Activated naive CD4-positive, alpha-beta T cell treated with anti-CD3 and anti-CD28 coated beads, Interleukin-2, amount 50 U/mL, for 72 hours (primary cell): ENCODE results near the gene PPARGC1A. TPM values are rescaled to one million over a fixed set of nuclear protein-coding genes. Genes with fewer than 3 reads are reported as not detected.

Experiments
- ATAC-seq, 2 donors: fragments of 150-1000 bp; cut with Tn5 transposase; 2 replicates each; pipeline ENCODE4 v1.10.0; 2021; ENCODE audit warnings: mild to moderate bottlenecking in 2 of 2, moderate library complexity in 2 of 2
- DNase-seq, 2 donors: peaks; one replicate each; pipeline ENCODE4 v3.0.0; 2021 to 2022; ENCODE audit warnings: low spot score in 2 of 2
- H3K27ac Mint-ChIP-seq, 2 donors: one replicate each; pipeline ENCODE4 v1.8.0; 2022; ENCODE audit warnings: mild to moderate bottlenecking in 2 of 2, mixed read lengths in 2 of 2
- H3K36me3 Mint-ChIP-seq, 2 donors: one replicate each; pipeline ENCODE4 v1.8.0; 2022; ENCODE audit warnings: mixed read lengths in 2 of 2
- H3K9me3 Mint-ChIP-seq, 2 donors: one replicate each; pipeline ENCODE4 v1.8.0; 2022; ENCODE audit warnings: mixed read lengths in 2 of 2
- total RNA-seq, 2 donors: library from RNA; stranded (reverse); gene quantifications; one replicate each; pipeline ENCODE4 v1.2.3, GENCODE V29; 2022

Gene PPARGC1A
- total RNA-seq, 2 donors from 2014 or later = not detected

DNA sequence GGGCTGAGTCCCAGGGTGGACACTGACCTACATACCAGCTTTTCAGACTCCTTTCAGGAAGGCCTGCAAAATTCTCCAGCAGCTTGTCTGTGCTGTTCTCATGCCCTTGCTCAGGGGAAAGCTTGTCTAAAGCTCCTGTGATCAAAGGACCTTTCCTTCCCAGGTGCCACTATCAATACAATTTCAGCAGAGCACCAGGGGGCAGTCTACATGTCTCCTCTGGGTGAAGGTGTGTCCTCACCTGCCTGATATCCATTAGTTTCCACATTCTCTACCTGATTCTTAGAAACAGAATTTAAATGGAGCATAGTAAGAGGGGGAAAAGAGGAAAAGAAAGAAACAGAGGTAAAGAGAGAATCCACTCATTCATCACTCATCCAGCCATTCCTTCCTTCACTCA, 114.2 kb downstream of the PPARGC1A start:
- peaks cover 0 to 8% of the 10 kb centered on the region in 2 donors for H3K9me3 Mint-ChIP-seq
- ATAC-seq (no peak), DNase-seq (no peak)
- no peak overlapping the region for H3K27ac Mint-ChIP-seq
- no peaks in the 10 kb centered on the region for H3K36me3 Mint-ChIP-seq

DNA sequence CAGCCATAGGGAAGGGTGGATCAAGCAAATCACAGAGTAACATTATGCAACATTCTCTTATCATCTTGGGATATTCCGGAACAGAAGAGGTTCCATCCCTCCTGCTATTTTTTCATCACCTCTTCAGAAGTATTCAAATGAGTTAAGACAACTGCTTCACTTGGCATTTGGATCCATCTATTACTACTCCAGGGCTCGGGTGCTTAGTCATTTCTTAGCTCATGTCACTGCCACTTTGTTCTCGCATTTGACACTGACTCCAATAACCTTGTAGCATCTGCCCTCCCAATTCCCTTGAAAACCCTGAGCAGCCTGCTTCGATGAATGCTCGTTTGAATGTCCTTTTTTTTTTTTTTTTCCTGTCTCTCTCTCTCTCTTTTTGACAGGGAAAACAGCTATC, 114.9 kb downstream of the PPARGC1A start:
- ATAC-seq = no peak
- Mint-ChIP-seq H3K36me3 (no peaks in the 10 kb centered on the region), H3K9me3 (peaks cover 0 to 8% of the 10 kb centered on the region in 2 donors), H3K27ac (no peak overlapping the region)
- no peak for DNase-seq

DNA sequence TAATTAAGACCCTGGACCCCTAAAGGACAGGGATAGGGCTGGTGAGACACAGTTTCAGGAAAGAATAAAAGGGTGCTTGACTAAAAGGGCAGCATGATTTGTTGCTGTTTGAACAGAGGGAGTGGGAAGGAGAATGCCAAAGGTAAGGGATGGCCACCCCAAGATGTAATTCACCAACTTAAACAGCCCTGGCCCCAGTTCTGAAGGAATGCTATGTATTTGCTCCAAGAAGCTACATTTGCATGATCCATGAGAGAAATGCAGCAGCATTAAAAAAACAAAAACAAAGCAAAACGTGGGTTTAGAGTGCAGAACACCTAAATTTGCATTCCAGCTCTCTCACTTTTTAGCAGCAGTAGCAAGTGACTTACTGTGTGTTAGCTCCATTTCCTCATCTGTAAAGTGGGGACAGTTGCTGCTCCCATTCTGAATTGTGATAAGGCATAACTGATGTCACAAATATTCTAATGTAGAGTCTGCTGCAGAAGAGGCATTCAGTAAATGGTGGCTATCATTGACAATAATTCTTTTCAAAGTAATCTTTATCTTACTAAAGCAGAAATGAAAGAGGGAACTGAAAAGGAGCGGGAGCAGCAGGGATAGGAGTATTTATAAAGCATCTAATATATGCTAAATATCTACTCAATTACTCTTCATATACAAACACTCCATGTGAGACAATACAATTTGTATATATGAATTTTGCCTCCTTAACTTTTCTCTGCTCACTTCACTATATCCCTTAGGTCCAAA, 115.8 kb downstream of the PPARGC1A start:
- Mint-ChIP-seq H3K36me3 (no peaks in the 10 kb centered on the region), H3K27ac (no peak overlapping the region), H3K9me3 (peaks cover 0 to 8% of the 10 kb centered on the region in 2 donors)
- ATAC-seq (no peak), DNase-seq (no peak)

- no peak for DNase-seq
- no peak for ATAC-seq
- no peak overlapping the region for H3K27ac Mint-ChIP-seq
- no peaks in the 10 kb centered on the region for H3K36me3 Mint-ChIP-seq
- peaks cover 0 to 4% of the 10 kb centered on the region in 2 donors for H3K9me3 Mint-ChIP-seq
Measured at GRCh38 chr4:23770011-23770410, 119.8 kb downstream of the PPARGC1A start.

- Mint-ChIP-seq H3K27ac (no peak overlapping the region), H3K9me3 (peaks cover 0 to 4% of the 10 kb centered on the region in 2 donors), H3K36me3 (no peaks in the 10 kb centered on the region)
- no peak for DNase-seq
- no peak for ATAC-seq
Measured at GRCh38 chr4:23769406-23769805, 120.4 kb downstream of the PPARGC1A start.

DNA sequence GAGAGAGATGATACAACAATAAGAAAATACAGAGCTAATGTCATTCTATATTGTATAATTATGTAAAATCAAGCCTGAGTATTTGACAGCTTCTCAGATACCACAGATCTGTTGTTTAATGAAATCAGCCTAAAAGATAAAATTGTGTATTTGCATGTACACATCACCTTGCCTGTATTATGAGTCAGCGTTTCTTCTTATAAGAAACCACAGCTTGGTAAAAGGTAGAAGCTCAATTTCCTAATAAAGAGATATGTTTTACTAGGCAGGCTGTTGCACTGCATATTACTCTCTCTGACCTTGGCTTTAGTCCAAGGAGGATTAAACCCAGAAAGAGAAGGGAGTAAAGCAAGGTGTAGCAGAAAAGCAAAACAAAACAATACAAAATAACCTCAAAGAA, 121.3 kb downstream of the PPARGC1A start:
- H3K27ac Mint-ChIP-seq = no peak overlapping the region
- peaks cover 0 to 4% of the 10 kb centered on the region in 2 donors for H3K9me3 Mint-ChIP-seq
- no peaks in the 10 kb centered on the region for H3K36me3 Mint-ChIP-seq
- ATAC-seq (no peak), DNase-seq (no peak)

GRCh38 chr4:23766344-23766743, 123.5 kb downstream of the PPARGC1A start:
- no peak for ATAC-seq
- H3K36me3 Mint-ChIP-seq = no peaks in the 10 kb centered on the region

DNA sequence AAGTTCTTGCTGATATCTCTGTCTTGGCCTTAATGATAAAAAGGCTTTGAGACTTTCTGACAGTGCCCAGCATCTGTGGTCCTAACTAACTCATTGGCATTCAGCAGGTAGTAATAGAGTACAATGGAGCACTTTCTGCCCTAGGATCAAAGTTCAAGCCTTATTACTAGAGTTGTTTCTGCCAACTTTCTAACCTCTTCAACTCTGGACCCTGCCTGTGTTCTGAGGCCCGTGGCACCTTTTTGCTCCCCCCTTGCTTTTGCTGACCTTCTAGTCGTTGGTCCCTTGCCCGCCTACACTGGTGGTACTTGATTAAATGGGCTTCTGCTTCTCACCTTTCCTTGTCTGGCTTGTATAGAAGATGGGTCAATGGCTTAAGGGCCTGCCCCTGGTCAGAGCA, 126.3 kb downstream of the PPARGC1A start:
- H3K9me3 Mint-ChIP-seq = peaks cover 8 to 12% of the 10 kb centered on the region in 2 donors
- H3K36me3 Mint-ChIP-seq = no peaks in the 10 kb centered on the region
- DNase-seq = no peak
- H3K27ac Mint-ChIP-seq = no peak overlapping the region
- ATAC-seq = no peak

More at GRCh38 chr4:23766344-23766743, 123.5 kb downstream of the PPARGC1A start:
- H3K27ac Mint-ChIP-seq = no peak overlapping the region
- DNase-seq = no peak
- H3K9me3 Mint-ChIP-seq = peaks cover 0 to 4% of the 10 kb centered on the region in 2 donors

DNA sequence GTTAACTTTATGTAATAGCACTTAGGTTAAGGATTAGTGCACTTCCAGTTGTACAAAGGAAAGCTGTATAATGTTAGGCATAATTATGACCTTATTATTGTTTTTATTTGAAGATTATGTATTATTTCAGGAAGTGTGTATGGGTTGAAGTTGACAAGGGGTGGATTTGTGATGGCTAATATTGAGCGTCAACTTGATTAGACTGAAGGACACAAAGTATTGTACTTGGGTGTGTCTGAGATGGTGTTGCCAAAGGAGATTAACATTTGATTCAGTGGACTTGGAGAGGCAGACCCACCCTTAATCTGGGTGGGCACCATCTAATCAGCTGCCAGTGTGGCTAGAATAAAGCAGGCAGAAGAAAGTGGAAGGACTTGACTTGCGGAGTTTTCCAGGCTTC, 127.3 kb downstream of the PPARGC1A start:
- H3K9me3 Mint-ChIP-seq = peaks cover 8 to 14% of the 10 kb centered on the region in 2 donors
- H3K27ac Mint-ChIP-seq = no peak overlapping the region
- ATAC-seq = no peak
- no peak for DNase-seq
- H3K36me3 Mint-ChIP-seq = no peaks in the 10 kb centered on the region

DNA sequence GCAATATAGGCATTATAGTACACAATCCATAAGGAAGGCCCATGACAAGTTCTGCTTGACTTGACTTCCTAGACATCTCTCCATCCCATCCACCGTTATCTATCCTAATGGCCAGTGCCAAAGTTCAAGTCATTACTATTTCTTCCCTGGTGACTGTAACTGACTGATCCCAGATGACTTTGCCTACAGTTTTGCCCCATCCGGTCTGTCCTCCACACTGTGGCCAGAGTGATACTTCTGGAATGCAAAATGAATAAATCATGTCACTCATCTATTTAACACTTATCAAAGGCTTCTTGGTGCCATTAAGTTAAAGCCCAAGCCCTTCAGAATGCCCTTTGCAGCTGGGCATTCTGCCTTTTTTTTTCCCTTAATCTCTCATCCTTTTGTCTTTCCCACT, 130.8 kb downstream of the PPARGC1A start:
- H3K27ac Mint-ChIP-seq = no peak overlapping the region
- H3K9me3 Mint-ChIP-seq = peaks cover 8 to 17% of the 10 kb centered on the region in 2 donors
- no peaks in the 10 kb centered on the region for H3K36me3 Mint-ChIP-seq
- DNase-seq (no peak), ATAC-seq (no peak)

GRCh38 chr4:23754688-23755087, 135.2 kb downstream of the PPARGC1A start:
- H3K9me3 Mint-ChIP-seq = peaks cover 6 to 16% of the 10 kb centered on the region in 2 donors
- ATAC-seq (no peak), DNase-seq (no peak)
- no peak overlapping the region for H3K27ac Mint-ChIP-seq
- H3K36me3 Mint-ChIP-seq = no peaks in the 10 kb centered on the region

- Mint-ChIP-seq H3K27ac (no peak overlapping the region), H3K9me3 (peaks cover 4 to 8% of the 10 kb centered on the region in 2 donors), H3K36me3 (no peaks in the 10 kb centered on the region)
- no peak for DNase-seq
- ATAC-seq = no peak
Measured at GRCh38 chr4:23750125-23750524, 139.7 kb downstream of the PPARGC1A start.

- Mint-ChIP-seq H3K36me3 (no peaks in the 10 kb centered on the region), H3K27ac (no peak overlapping the region), H3K9me3 (peaks cover 4% of the 10 kb centered on the region in 2 donors)
- no peak for ATAC-seq
- DNase-seq = no peak
Measured at GRCh38 chr4:23747281-23747735, 142.5 kb downstream of the PPARGC1A start.

DNA sequence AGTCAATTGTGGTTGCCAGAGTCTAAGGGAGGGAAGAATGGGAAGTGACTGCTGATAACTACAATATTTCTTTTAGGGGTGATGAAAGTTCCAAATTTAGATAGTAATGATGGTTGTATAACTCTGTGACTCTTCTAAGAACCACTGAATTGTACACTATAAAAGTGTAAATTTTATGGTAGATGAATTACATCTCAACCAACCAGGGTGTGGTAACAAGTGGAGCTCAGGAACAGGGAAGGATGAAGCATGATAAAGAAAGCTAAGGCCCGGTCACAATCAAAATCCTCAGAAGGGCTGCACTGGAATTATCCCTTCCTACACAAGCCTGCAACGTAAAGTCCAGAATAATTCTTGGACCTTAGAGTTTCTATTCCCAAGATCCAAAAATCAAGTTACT, 143.2 kb downstream of the PPARGC1A start:
- Mint-ChIP-seq H3K36me3 (no peaks in the 10 kb centered on the region), H3K27ac (no peak overlapping the region), H3K9me3 (peaks cover 4% of the 10 kb centered on the region in 2 donors)
- no peak for ATAC-seq
- DNase-seq = no peak

DNA sequence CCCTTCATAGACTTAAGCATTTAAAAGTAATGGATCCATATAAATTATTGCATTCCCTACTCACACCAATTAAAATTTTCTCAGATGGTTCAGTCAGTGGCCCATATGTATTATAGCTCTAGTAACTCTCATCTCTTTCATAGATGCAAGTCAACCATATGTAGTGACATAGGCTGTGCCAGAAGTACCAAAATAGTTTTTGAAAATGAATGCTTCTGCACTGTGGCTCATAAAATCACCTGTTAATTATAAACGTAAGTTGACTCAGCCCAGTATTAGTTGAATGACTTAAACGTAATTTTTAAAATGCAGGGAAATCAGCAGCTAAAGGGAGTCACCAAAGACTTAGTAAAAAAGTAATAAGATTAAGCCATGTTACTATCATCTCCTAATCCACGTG, 143.8 kb downstream of the PPARGC1A start:
- Mint-ChIP-seq H3K27ac (no peak overlapping the region), H3K36me3 (no peaks in the 10 kb centered on the region), H3K9me3 (peaks cover 4% of the 10 kb centered on the region in 2 donors)
- ATAC-seq (no peak), DNase-seq (no peak)

DNA sequence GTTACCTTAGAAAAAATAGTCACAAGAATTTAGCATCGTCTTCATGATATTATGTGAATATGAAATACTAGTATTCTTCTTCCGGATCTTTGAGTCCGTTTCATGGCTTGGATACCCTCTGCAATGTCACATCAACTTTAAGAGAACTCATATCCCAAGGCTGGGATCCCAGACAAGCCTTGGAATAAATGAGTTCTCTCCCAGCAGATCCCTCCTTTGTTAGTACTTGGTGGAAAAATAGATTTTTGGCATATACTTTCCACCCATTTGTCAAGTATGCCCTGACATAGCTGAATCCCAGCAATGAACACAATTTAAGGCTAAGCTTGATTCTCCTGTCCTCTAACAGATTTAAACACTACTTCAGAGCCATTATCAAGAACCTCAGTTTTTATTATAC, 144.5 kb downstream of the PPARGC1A start:
- no peak for ATAC-seq
- H3K9me3 Mint-ChIP-seq = peaks cover 4% of the 10 kb centered on the region in 2 donors
- H3K36me3 Mint-ChIP-seq = no peaks in the 10 kb centered on the region
- H3K27ac Mint-ChIP-seq = no peak overlapping the region
- DNase-seq = no peak
